ENCODE data around the gene RRAD.

RRAD gene

DNA sequence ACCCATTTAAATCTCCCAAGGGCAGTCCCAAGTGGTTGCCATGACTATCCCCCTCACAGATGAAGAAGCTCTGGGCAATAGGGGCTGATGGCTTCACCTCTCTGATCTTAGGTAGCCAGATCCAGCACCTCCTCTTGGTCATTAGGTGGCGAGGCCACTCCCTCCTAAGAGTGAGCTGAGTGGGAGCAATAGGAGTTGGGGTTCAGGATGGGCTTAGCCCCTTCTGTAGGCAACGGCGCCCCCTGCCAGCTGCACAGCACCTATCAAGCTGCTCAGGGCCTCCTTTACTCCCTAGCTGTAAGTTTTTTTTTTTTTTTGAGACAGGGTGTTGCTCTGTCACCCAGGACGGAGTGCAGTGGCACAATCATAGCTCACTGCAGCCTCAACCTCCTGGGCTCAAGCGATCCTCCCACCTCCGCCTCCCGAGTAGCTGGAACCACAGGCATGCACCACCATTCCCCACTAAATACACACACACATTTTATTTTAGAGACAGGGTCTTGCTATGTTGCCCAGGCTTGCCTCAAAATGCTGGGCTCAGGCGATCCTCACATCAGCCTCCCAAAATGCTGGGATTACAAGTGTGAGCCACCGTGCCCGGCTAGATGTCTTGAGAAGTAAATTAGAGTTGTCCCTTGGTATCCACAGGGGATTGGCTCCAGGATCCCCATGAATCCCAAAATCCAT, 3.5 kb upstream of the RRAD start:
- H3K27ac Mint-ChIP-seq: no peak overlapping the region
- H3K36me3 Mint-ChIP-seq: peaks cover 7% of the 10 kb centered on the region
- H3K9me3 Mint-ChIP-seq: no peaks in the 10 kb centered on the region
- no peak overlapping the region for H3K4me3 Mint-ChIP-seq
- H3K4me1 Mint-ChIP-seq: peaks cover 30% of the 10 kb centered on the region
- H3K27me3 Mint-ChIP-seq: peaks cover 4% of the 10 kb centered on the region

DNA sequence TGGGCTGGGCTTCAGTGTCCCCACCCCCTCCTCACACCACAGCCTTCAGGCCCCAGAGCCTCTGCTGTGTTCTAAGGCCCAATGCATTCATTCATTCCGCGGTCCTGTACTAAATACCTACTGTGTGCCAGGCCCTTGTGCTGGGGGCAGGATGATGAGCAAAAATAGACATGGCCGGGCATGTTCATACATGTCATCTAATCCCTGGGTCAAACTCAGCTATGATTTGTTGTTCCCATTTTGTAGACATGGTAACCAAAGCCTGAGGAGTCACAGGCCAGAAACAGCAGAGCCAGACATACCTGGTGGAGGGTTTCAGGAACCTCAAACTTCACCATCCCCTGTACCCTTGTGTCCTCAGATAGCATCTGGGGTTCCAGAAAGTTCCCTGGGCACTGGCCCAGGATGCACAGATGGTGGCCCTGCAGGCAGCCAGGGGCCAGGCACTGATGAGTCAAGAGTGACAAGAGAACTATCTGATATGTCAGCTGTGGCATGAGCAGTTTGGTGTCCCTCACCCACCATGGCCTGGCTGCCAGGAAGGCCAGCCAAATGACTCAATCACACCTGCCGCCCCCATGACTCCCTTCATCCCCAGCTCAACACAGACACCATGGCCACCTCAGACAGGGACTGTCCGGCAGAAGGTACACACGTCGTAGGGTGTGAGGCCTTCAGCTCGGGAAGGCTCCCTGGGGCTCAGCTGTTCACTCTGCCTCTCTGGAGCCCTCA, 2.7 kb upstream of the RRAD start:
- no peaks in the 10 kb centered on the region for H3K9me3 Mint-ChIP-seq
- peaks cover 23% of the 10 kb centered on the region for H3K4me1 Mint-ChIP-seq
- no peak overlapping the region for H3K4me3 Mint-ChIP-seq
- H3K27me3 Mint-ChIP-seq: peaks cover 11% of the 10 kb centered on the region
- H3K27ac Mint-ChIP-seq: no peak overlapping the region
- H3K36me3 Mint-ChIP-seq: peaks cover 4% of the 10 kb centered on the region

DNA sequence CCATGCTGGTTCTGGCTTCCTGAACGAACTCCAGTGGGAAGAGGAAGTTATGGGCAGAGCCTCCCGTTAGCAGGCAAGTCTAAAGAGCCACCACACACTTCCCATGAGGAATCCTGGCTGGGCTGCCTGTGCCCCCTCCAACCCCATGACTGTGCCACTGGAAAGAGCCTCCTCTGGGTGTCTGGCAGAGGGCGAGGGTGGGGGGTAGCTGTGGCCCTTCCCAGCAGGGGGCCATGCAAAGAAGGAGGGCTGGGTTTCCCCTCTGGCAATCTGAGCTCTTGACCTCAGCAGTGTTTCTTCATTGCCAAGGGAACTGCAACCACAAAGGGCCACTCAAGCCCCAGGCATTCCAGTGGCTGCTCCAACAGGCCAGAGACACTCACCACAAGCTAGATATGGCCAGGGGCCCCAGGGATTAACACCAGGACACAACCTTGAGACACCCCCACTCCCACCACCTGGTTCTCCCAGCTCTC, 1.7 kb upstream of the RRAD start:
- H3K4me3 Mint-ChIP-seq: no peak overlapping the region
- H3K36me3 Mint-ChIP-seq: no peaks in the 10 kb centered on the region
- peaks cover 12% of the 10 kb centered on the region for H3K27me3 Mint-ChIP-seq
- no peak overlapping the region for H3K27ac Mint-ChIP-seq
- H3K4me1 Mint-ChIP-seq: peaks cover 12% of the 10 kb centered on the region
- no peaks in the 10 kb centered on the region for H3K9me3 Mint-ChIP-seq

DNA sequence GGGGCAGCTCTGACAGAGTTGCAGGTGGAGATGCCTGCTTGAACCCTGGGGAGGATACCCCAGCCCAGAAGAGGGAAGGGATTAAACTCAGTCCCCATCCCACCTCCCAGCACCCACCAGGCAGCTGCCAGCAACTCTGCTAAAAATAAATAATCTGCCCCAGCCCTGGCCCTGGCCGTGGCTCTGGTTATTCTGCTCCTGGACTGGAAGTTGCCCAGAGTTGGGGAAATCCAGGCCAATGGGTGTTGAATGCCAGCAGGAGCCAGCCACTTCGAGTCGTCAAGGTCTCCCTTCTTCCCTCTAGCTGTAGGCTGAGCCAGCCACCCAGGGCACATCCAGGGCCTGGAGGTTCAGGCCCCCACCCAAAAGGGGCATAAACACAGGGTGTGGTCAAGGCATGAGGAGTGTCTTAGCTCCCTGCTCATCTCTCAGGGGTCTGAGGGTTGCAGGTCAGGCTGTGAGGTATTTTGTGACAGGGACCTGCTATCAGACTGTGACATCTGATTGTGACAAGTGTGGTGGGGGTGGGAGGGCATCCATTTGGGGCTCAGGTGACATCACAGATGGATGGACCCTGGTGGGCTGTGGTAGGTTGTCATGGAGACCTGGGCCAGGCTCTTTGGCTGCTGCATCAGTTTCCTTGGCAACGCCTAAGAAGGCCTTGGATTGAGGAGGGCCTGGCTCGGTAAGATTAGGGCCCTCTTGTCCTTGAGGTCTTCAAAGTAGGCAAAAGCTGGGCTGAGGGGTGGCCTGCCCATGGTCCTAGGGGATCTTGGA, 1.0 kb upstream of the RRAD start:
- Mint-ChIP-seq H3K4me1 (peaks cover 7% of the 10 kb centered on the region), H3K27me3 (peaks cover 13% of the 10 kb centered on the region), H3K27ac (no peak overlapping the region), H3K4me3 (no peak overlapping the region), H3K9me3 (no peaks in the 10 kb centered on the region), H3K36me3 (no peaks in the 10 kb centered on the region)

DNA sequence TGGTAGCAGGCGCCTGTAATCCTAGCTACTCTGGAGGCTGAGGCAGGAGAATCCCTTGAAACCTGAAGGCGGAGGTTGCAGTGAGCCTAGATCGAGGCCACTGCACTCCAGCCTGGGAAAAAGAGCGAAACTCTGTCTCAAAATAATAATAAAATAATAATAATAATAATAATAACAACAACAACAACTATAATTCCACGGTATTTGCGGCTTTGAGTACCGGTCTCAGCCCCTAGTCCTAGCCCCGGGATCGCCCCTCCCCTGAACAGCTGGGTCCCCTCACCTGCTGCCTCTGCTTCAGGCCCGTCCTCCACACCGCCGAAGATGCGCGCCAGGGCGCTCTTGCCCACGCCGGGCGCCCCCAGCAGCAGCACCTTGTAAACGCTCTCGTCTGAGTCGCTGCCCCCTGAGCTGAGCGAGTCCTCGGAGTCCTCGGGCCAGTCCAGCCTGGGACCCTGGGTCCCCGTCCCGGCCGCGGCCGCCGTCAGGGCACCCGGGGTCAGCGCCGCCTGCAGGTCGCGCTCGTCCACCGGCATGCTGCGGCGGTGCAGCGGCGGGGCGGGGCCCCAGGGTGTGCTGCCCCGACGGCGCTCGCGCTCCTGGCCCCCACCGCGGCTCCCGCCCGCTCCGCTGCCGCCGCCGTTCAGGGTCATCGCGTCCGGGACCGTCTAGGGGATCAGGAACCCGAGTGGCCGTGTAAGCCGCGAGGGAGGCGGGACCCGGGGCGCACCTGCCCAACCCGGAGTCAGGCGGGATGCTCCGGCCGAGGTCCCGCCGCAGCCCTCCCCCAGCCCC, 611 bp downstream of the RRAD start:
- H3K4me1 Mint-ChIP-seq: peaks cover 7% of the 10 kb centered on the region
- peak overlapping the region; percentile 36 for H3K4me3 Mint-ChIP-seq
- peaks cover 15% of the 10 kb centered on the region for H3K27me3 Mint-ChIP-seq
- H3K36me3 Mint-ChIP-seq: no peaks in the 10 kb centered on the region
- H3K9me3 Mint-ChIP-seq: no peaks in the 10 kb centered on the region
- no peak overlapping the region for H3K27ac Mint-ChIP-seq

DNA sequence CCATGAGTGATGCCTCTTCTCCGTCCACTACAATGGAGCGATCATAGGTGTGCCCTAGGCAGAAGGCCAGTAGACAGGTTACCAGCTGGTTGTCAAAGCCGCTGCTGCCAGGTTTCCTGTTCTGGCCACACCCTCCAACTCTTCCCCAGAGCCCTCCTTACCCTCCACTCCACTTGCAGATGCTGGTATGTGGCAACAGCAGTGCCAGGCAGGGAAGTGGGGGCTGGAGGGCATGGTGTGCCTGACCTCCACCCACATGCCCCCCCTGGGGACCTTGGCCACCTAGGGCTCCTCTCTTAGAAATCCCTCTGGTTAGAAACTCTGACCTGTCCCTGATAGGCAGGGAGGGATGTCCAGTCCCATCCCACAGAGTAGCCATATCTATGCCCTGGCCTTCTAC, 1.5 kb downstream of the RRAD start:
- H3K36me3 Mint-ChIP-seq: no peaks in the 10 kb centered on the region
- peak overlapping the region; percentile 5 for H3K4me3 Mint-ChIP-seq
- peaks cover 15% of the 10 kb centered on the region for H3K27me3 Mint-ChIP-seq
- no peaks in the 10 kb centered on the region for H3K9me3 Mint-ChIP-seq
- peaks cover 7% of the 10 kb centered on the region for H3K4me1 Mint-ChIP-seq
- H3K27ac Mint-ChIP-seq: no peak overlapping the region

DNA sequence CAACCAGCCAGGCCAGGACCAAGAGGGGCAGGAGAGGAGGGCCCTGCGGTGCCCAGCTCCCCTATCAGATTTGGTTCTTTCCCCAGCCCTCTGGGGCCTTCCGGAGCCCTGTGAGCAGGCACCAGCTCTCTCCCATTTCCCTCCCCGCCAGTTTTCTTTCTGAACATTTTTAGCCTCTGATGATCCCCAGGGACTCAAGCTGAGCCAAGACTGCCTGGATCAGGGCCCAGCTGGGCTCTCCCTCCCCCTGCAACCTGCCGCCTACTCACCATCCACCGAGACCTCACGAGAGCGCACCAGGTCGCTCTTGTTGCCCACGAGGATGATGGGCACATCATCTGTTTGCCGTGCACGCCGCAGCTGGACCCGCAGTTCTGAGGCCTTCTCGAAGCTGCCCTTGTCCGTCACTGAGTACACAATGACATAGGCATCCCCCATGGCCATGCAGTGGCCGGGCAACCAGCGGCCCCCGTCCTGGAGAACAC, 2.0 kb downstream of the RRAD start:
- Mint-ChIP-seq H3K27me3 (peaks cover 15% of the 10 kb centered on the region), H3K27ac (peak overlapping the region; percentile 23), H3K36me3 (no peaks in the 10 kb centered on the region), H3K4me3 (no peak overlapping the region), H3K9me3 (no peaks in the 10 kb centered on the region), H3K4me1 (peaks cover 7% of the 10 kb centered on the region)

DNA sequence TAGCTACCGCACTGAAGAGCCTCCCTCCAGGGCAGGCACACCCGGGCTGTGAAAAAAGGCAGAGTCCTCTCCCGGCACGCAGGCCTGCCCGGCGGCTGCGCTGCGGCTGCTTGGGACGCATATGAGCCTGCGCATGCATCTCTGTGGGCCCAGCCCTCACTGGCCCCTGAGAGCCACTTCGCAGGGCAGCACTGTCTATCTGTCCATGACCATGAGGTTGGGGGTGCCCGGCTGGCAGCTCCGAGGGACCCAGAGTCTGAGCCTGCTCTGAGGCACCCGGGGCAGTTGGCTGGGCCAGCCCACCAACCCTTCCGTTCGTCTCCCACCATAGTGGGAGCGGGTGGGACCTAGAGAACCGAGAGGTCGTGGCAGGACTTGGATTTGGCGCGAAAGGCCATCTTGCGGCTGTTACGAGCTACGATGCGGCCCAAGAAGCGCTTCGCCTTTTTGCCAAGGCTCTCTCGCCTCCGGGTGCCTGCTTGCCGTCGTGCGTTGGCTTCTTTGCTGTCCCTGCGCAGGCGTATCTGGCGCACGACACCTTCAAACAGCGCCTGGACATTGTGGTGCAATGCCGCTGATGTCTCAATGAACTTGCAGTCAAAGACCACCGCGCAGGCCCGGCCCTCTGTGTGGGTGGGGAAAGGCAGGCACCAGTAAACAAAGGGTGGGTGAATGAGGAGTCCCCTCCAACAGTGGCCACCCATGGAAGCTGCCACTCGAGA, 3.4 kb downstream of the RRAD start:
- no peaks in the 10 kb centered on the region for H3K36me3 Mint-ChIP-seq
- H3K9me3 Mint-ChIP-seq: no peaks in the 10 kb centered on the region
- no peak overlapping the region for H3K27ac Mint-ChIP-seq
- peaks cover 7% of the 10 kb centered on the region for H3K4me1 Mint-ChIP-seq
- no peak overlapping the region for H3K4me3 Mint-ChIP-seq
- peaks cover 15% of the 10 kb centered on the region for H3K27me3 Mint-ChIP-seq

DNA sequence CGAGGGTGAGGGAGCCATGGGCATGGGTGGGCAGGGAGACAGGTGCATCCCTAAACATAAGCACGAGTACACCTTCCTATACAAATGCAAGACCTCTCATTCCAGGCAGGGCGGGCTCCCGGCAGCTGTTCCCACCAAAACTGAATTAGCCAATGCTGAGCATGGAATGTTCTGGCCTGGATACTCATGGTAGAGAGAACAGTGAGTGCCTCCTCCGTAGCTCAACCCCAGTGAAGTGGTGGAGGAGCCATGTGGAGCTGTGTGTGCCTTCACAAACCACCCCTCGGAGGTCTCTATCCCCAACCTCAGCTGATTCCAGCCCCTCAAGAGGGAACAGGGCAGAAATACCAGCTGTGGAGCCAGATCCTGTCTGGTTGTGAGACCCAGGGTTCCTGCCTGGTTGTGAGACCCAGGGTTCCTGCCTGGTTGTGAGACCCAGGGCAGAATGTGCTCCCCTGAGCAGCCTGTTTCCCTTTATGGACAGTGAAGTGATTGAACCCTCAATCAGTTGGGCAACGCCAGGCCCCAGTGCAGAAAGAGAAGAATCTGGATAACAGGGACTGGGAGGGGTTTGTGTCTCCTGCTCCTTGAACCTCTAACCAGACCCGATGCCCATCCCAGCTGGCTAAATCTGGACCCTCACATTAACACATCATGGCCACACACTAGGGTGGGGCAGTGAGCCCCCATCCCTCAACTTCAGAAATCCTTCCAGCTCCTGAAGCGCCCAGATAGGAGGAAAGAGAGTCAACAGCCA, 4.2 kb downstream of the RRAD start:
- H3K36me3 Mint-ChIP-seq: no peaks in the 10 kb centered on the region
- H3K27ac Mint-ChIP-seq: no peak overlapping the region
- H3K4me3 Mint-ChIP-seq: no peak overlapping the region
- H3K27me3 Mint-ChIP-seq: peaks cover 15% of the 10 kb centered on the region
- H3K4me1 Mint-ChIP-seq: peaks cover 7% of the 10 kb centered on the region
- no peaks in the 10 kb centered on the region for H3K9me3 Mint-ChIP-seq

DNA sequence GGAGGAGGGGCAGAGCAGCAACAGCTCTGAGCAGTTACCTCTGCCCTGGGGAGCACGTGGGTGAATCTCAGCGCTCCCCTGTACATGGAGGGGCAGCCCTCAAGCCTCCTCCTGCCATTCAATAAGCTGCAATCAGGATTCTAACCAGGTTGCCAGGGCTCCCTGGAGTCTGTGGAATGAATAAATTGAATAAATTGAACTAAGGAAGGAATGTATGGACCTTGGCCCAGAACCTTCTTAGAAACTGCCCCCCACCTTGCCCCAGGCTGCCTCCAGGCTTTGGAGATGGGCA, 5.1 kb downstream of the RRAD start:
- Mint-ChIP-seq H3K27me3 (peaks cover 13% of the 10 kb centered on the region), H3K36me3 (no peaks in the 10 kb centered on the region), H3K4me1 (peaks cover under 1% of the 10 kb centered on the region), H3K4me3 (no peak overlapping the region), H3K27ac (no peak overlapping the region), H3K9me3 (no peaks in the 10 kb centered on the region)

DNA sequence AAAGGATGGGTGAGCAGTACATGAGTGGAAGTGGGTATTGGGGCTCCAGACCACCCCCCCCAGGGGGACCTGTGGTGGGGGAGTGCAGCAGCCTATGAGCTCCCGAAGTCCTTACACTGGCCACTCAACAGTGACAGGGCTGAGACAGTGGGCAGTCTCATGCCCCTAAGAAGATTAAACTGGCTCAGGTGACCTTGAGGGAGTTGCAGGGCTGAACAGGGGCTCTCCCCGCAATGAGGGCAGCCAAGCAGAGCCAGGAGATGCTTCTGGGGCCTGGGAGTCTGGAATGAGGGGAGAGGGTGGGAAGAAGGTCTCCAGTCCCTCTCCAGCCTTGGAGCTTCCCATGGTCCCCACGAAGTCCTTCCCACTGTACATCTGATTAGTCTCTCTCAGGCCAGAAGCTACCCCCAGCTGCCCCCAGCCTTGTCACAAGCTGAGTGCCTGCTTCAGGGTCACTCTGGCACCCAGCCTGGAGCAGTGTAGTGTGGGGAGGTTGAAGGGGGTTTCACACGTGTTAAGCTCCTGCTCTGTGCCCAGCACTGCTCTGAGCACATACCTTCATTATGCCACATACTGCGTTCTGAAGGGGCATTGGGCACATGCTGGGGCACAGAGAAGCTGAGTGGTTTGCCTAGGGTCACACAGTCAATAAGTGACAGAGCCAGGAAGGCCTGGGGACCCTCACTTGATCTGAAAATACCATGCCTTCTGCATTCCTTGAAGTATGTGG, 5.6 kb downstream of the RRAD start:
- no peak overlapping the region for H3K27ac Mint-ChIP-seq
- no peaks in the 10 kb centered on the region for H3K4me1 Mint-ChIP-seq
- no peak overlapping the region for H3K4me3 Mint-ChIP-seq
- H3K27me3 Mint-ChIP-seq: peaks cover 13% of the 10 kb centered on the region
- no peaks in the 10 kb centered on the region for H3K9me3 Mint-ChIP-seq
- H3K36me3 Mint-ChIP-seq: no peaks in the 10 kb centered on the region

DNA sequence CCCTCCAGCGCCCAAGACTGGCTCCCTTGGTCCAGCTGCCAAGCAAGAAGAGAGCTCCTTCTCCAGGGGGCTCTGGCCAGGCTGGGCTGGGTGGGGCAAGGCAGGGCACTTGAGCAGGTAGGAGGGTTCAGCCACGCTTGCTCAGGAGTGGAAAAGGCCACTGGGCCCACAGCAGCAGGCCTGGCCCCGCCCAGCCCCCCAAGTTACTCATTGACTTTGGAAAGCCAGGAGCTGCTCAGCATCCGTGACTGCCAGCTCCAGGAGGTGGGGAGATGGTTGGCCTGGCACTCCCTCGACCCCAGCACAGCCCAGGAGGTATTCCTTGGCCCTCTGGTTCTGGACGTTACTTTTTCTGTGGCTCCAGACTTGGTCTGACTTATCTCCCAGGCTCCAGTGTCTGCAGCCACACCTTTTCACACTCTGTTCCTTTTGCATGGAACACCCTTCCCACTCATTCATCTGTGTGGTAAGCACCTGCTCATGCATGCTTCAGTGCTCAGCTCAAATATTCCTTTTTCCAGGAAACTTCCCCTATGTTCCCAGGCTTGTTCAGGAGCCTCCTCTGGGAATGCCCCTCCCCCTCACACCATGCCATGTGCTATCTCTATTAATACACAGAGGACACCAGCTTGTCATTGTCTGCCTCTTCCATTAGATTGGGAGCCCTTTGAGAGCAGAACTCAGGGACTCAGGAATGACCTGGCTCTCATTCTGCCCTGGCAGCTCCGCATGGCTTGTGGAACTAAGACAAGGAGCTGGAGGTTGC, 6.3 kb downstream of the RRAD start, which contains the start of gene CDH16:
Gene CDH16 (minus strand): TSS at position 83 of the 766 bp plus-strand sequence. CDS start 820 bp downstream, outside the sequence.
- Mint-ChIP-seq H3K4me3 (no peak within 1 kb of the TSS), H3K9me3 (no peaks in the 10 kb centered on the region), H3K27ac (no peak within 1 kb of the TSS), H3K4me1 (no peaks in the 10 kb centered on the region), H3K27me3 (peaks cover 11% of the 10 kb centered on the region), H3K36me3 (no peaks in the 10 kb centered on the region)

DNA sequence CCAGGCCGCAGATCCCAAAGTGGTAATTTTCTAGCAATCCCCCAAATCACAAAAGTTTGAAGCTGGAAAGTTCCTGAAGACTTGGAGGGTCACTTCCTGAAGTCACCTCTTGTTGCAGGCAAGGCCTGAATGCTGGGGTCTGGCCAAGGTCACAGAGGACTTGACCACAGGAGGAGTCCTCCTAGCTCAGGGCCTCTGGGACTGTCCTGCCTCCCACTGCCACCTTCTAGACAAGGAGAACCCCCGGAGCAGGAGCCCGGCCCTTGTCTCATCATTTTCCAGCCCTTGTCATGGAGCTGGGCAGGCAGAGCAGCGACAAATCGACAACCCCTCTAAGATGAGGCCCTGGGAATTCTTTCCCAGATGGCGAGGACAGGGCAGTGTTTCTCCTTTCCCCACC, 7.0 kb downstream of the RRAD start:
- Mint-ChIP-seq H3K27ac (no peak overlapping the region), H3K4me1 (no peaks in the 10 kb centered on the region), H3K4me3 (no peak overlapping the region), H3K9me3 (no peaks in the 10 kb centered on the region), H3K36me3 (no peaks in the 10 kb centered on the region), H3K27me3 (peaks cover 7% of the 10 kb centered on the region)
